HepG2 (cell line): ENCODE data around the gene RNF17. TPM values are rescaled to one million over a fixed set of nuclear protein-coding genes. Genes with fewer than 3 reads are reported as not detected.

Source experiments
- ATAC-seq: fragments of 200-7000 bp; cut with Tn5 transposase; 3 replicates; pipeline ENCODE4 v1.9.1; 2020; ENCODE audit warnings: mild to moderate bottlenecking, moderate library complexity
- BruUV-seq: library from RNA; stranded (reverse); fragments of 400-500 nt; replicated peaks from 2 replicates; lab custom pipeline; 2021; lab: Mats Ljungman, UMichigan
- CTCF ChIA-PET: fragments of 300-600 bp; formaldehyde crosslinking; extraction: SDS; loops from one replicate; lab custom pipeline; 2021; ENCODE audit warnings: low total read pairs, inconsistent platforms, low intra/inter-chr PET ratio; lab: Yijun Ruan, JAX
- POLR2A ChIA-PET: fragments of 350-600 bp; sonication (Branson Sonifier 250); formaldehyde crosslinking; loops from one replicate; lab custom pipeline; 2020; ENCODE audit warnings: antibody characterized with exemption, inconsistent platforms; lab: Yijun Ruan, JAX
- DNase-seq: peaks from one replicate; pipeline ENCODE4 v3.0.0-alpha.2; 2015; ENCODE audit warnings: low spot score
- FAIRE-seq: peaks from 3 replicates; lab custom pipeline; 2011; peaks lifted over from hg19 to GRCh38; lab: Jason Lieb, UNC
- H2AFZ ChIP-seq: one replicate; pipeline ENCODE4 v1.6.1; 2011; ENCODE audit warnings: low read length, inconsistent platforms
- H3K27ac ChIP-seq: fragments of 300-600 bp; 3 replicates; pipeline ENCODE4 v1.8.0; 2011; ENCODE audit warnings: mixed run types, mild to moderate bottlenecking, mixed read lengths, low read length, inconsistent platforms; ENCODE audit not compliant: insufficient read depth; ENCODE audit errors: extremely low read length
- H3K27me3 ChIP-seq, 2 experiments: fragments of 200-600 bp in 1 of 2; 2 replicates in 1 of 2; 3 replicates in 1 of 2; pipeline versions ENCODE4 v1.6.0 to v1.8.0; 2011; ENCODE audit warnings: low read length in 2 of 2, mild to moderate bottlenecking in 2 of 2, moderate library complexity in 2 of 2, inconsistent platforms in 1 of 2; ENCODE audit not compliant: insufficient read depth in 2 of 2, control insufficient read depth in 1 of 2
- H3K36me3 ChIP-seq, 2 experiments: fragments of 200-600 bp in 1 of 2; replicated peaks in 1 of 2; 2 replicates in 1 of 2; 3 replicates in 1 of 2; pipeline versions ENCODE4 v1.5.1 to v1.8.0; 2011; ENCODE audit warnings: low read length in 2 of 2, inconsistent platforms in 1 of 2; ENCODE audit not compliant: insufficient read depth in 2 of 2, control insufficient read depth in 1 of 2
- H3K4me1 ChIP-seq: 2 replicates; pipeline ENCODE4 v1.5.1; 2012; ENCODE audit warnings: low read length, inconsistent platforms; ENCODE audit not compliant: insufficient read depth
- H3K4me2 ChIP-seq: 2 replicates; pipeline ENCODE4 v1.6.0; 2011; ENCODE audit warnings: low read depth, low read length, inconsistent platforms
- H3K4me3 ChIP-seq, 3 experiments: fragments of 200-600 bp in 1 of 3; sonication (generic), shearing (Covaris generic) in 1 of 3; replicated peaks in 1 of 3; 2 replicates each; pipeline ENCODE4 v1.5.1; 2011 to 2016; ENCODE audit warnings: low read length in 3 of 3, inconsistent platforms in 2 of 3, low read depth in 2 of 3, mild to moderate bottlenecking in 2 of 3, control low read depth in 1 of 3, mixed read lengths in 1 of 3; ENCODE audit not compliant: insufficient read depth in 1 of 3
- H3K79me2 ChIP-seq: one replicate; pipeline ENCODE4 v1.6.1; 2011; ENCODE audit warnings: low read length, inconsistent platforms; ENCODE audit not compliant: insufficient read depth
- H3K9ac ChIP-seq: 2 replicates; pipeline ENCODE4 v1.6.0; 2011; ENCODE audit warnings: mild to moderate bottlenecking, low read depth, low read length, inconsistent platforms; ENCODE audit not compliant: insufficient read depth
- H3K9me3 ChIP-seq: 2 replicates; pipeline ENCODE4 v1.5.1; 2012; ENCODE audit warnings: mild to moderate bottlenecking, low read length
- H4K20me1 ChIP-seq: 2 replicates; pipeline ENCODE4 v1.6.0; 2011; ENCODE audit warnings: inconsistent platforms, mild to moderate bottlenecking, low read length, moderate library complexity; ENCODE audit not compliant: insufficient read depth
- GABPA ChIP-seq, 2 experiments: IDR thresholded peaks; 2 replicates each; pipeline ENCODE4 v1.6.1; 2011 to 2016; ENCODE audit warnings: low read depth in 2 of 2, low read length in 1 of 2, missing biosample characterization in 1 of 2, missing genetic modification characterization in 1 of 2
- MNT ChIP-seq: fragments of 450-650 bp; IDR thresholded peaks from 2 replicates; pipeline ENCODE4 v1.6.1; 2016
- NR2F1 ChIP-seq, 2 experiments: fragments of 450-650 bp in 1 of 2; formaldehyde crosslinking in 1 of 2; IDR thresholded peaks; 2 replicates each; pipeline versions ENCODE4 v1.5.0 to v1.6.1; 2016 to 2020; ENCODE audit warnings: mild to moderate bottlenecking in 1 of 2, missing compliant biosample characterization in 1 of 2, missing genetic modification reagents in 1 of 2, moderate library complexity in 1 of 2
- POLR2AphosphoS2 ChIP-seq: IDR thresholded peaks from 2 replicates; pipeline ENCODE4 v1.6.1; 2011; ENCODE audit warnings: low read depth, low read length, improper control_type of control experiment
- SMYD3 ChIP-seq: sonication (generic); formaldehyde crosslinking; IDR thresholded peaks from 2 replicates; pipeline ENCODE4 v1.8.1; 2023; ENCODE audit warnings: mild to moderate bottlenecking, missing genetic modification reagents
- WGBS: methylation state at CpG from one replicate; pipeline ENCODE4 v1.1.6; 2017; ENCODE audit warnings: low lambda C conversion rate; 5-methylcytosine and 5-hydroxymethylcytosine counted together
- in situ Hi-C: cut with HindIII; loops from 2 replicates; pipeline ENCODE4 v1.10.0; 2017; ENCODE audit warnings: low pct_unique_long_range_greater_than_20kb; ENCODE audit not compliant: extremely low pct_ligation_motif_present
- intact Hi-C: fragments of 100-400 bp; cut with micrococcal nuclease; formaldehyde crosslinking; loops from one replicate; pipeline ENCODE4 v1.10.0; 2022; ENCODE audit not compliant: unreplicated experiment
- polyA plus RNA-seq, 8 experiments: library from polyadenylated mRNA; depleted of rRNA in 3 of 8; stranded (reverse) in 7 of 8; unstranded in 1 of 8; fragments of >200 nt; fragmentation: Illumina TruSeq in 4 of 8; extraction: Trizol in 4 of 8; gene quantifications; 2 replicates each; pipeline versions ENCODE4 v1.2.1 to v1.2.3, GENCODE V29; 2011 to 2016; ENCODE audit warnings: low read depth in 4 of 8, missing spikeins in 1 of 8, mixed read lengths in 1 of 8; ENCODE audit not compliant: insufficient read depth in 1 of 8
- total RNA-seq, 5 experiments: library from RNA; depleted of rRNA; stranded (reverse); fragments of >200 nt; fragmentation: Illumina TruSeq; extraction: Trizol; gene quantifications; 2 replicates each; pipeline ENCODE4 v1.2.3, GENCODE V29; 2016; ENCODE audit warnings: low read depth in 1 of 5

RNF17 gene
- total and polyA plus RNA-seq, 2 of the 13 experiments (the other 11 are each of a cell fraction or from before 2014, with no cell fraction given), result not detected

DNA sequence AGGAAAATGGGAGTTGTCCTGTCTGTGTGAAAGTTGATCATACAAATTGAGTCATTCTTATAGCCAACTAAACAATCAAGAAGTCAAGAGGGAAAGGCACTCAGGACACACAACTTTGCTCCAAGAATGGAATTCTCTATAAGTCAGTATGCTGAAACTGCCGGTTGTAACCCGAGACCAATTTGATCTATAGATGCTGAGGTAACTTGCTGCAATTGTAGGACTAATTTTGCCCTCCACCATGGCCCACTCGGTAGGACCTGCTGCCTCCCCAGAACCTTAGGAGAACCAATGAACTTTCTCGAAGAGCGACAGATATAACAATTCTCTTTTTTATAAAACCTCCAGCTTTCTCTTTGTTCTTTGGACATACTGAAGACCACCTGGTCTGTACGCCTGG, 157.0 kb downstream of the RNF17 start:
- Histone ChIP-seq H3K27ac (no peak overlapping the region), H3K9ac (no peak overlapping the region), H3K4me1 (peaks cover 39% of the 10 kb centered on the region), H3K9me3 (no peaks in the 10 kb centered on the region), H3K36me3 (no peaks in the 10 kb centered on the region), H3K4me2 (peak overlapping the region; percentile 93), H3K27me3 (no peaks in the 10 kb centered on the region), H3K79me2 (peaks cover 49% of the 10 kb centered on the region), H3K4me3 (no peak overlapping the region; a peak in 1 of 6 replicates), H2AFZ (no peak overlapping the region), H4K20me1 (no peaks in the 10 kb centered on the region)
- WGBS, result 93% methylated on average over 6 of the region's 6 CpGs
- ChIA-PET CTCF (no interaction called here), POLR2A (no interaction called here)
- intact Hi-C loops (no loop called here), in situ Hi-C loops (no loop called here)
- no peak for DNase-seq
- no peak for FAIRE-seq
- no peak for ATAC-seq
- TF ChIP-seq NR2F1 (CRISPR knock-in tag; IDR thresholded peaks at IDR 0.05), result no peak
- BruUV-seq, result no TSS peak

DNA sequence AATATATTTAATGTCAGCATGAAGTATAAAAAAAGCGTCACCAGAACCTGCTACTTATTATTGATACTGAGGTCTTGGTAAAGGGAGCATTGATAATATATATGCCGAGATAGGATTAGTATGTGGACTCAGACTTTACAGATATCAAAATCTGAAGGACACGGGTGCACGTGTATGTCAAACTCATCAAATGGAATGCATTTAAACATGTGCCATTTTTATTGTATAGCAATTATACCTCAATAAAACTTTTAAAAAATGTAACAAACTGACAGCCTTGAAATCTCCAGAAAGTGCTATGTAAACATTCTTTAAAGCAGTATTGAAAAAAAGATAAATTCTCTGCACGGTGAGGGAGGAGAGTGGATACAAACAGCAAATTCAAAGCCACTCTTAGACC, 157.9 kb downstream of the RNF17 start:
- ATAC-seq, result no peak
- 9% methylated on average over 5 of the region's 5 CpGs for WGBS
- Histone ChIP-seq H3K27me3 (no peaks in the 10 kb centered on the region), H3K9ac (peak overlapping the region; percentile 77), H3K79me2 (peaks cover 43% of the 10 kb centered on the region), H4K20me1 (no peaks in the 10 kb centered on the region), H3K9me3 (no peaks in the 10 kb centered on the region), H2AFZ (no peak overlapping the region), H3K36me3 (no peaks in the 10 kb centered on the region), H3K4me2 (peak overlapping the region; percentile 93), H3K4me1 (peaks cover 42% of the 10 kb centered on the region), H3K4me3 (peak overlapping the region; percentile 91 to 95 (median 93)), H3K27ac (peak overlapping the region; percentile 79)
- intact Hi-C loops (no loop called here), in situ Hi-C loops (no loop called here)
- TF ChIP-seq SMYD3 (no peak), GABPA (IDR thresholded peaks at IDR 0.05; ENCODE audit: low read depth, low read length) (no peak), GABPA (CRISPR knock-in tag; IDR thresholded peaks at IDR 0.05; ENCODE audit: low read depth) (0 out of 2 replicates have a peak, but pooled peaks have one; percentile 16), MNT (peak; percentile 48; the same call in 1 of the 2 replicates), POLR2AphosphoS2 (no peak)
- no TSS peak for BruUV-seq
- DNase-seq, result no peak
- FAIRE-seq, result no peak
- ChIA-PET CTCF (no interaction called here), POLR2A (no interaction called here)
